ENCODE measurements around the gene PHACTR3. TPM values are rescaled to one million over a fixed set of nuclear protein-coding genes. Genes with fewer than 3 reads are reported as not detected.

PHACTR3 gene
- total RNA-seq, 4 donors from 2014 or later = 0.54 to 0.81 (median 0.59) TPM; not detected in 1

- peaks cover 0 to 44% (median 0%) of the 10 kb centered on the region in 3 donors for H3K9me3 ChIP-seq
- no peak overlapping the region for H3K4me3 ChIP-seq
- WGBS, 2 donors (ENCODE audit: low coverage in 1 of 2) = 30 to 43% methylated on average over 1 of the region's 1 CpG
- TF ChIP-seq POLR2AphosphoS5 (IDR thresholded peaks at IDR 0.05) = no peak
- TF ChIP-seq, protein P1, sequence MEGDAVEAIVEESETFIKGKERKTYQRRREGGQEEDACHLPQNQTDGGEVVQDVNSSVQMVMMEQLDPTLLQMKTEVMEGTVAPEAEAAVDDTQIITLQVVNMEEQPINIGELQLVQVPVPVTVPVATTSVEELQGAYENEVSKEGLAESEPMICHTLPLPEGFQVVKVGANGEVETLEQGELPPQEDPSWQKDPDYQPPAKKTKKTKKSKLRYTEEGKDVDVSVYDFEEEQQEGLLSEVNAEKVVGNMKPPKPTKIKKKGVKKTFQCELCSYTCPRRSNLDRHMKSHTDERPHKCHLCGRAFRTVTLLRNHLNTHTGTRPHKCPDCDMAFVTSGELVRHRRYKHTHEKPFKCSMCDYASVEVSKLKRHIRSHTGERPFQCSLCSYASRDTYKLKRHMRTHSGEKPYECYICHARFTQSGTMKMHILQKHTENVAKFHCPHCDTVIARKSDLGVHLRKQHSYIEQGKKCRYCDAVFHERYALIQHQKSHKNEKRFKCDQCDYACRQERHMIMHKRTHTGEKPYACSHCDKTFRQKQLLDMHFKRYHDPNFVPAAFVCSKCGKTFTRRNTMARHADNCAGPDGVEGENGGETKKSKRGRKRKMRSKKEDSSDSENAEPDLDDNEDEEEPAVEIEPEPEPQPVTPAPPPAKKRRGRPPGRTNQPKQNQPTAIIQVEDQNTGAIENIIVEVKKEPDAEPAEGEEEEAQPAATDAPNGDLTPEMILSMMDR (IDR thresholded peaks at IDR 0.05) = no peak
- TF ChIP-seq POLR2A (IDR thresholded peaks at IDR 0.05) = no peak
- TF ChIP-seq EP300 (IDR thresholded peaks at IDR 0.05) = no peak
- H3K27me3 ChIP-seq = peaks cover 16% of the 10 kb centered on the region
- H3K4me1 ChIP-seq = no peaks in the 10 kb centered on the region
- no peaks in the 10 kb centered on the region for H3K36me3 ChIP-seq
- ATAC-seq = no peak
- no peak overlapping the region for H3K27ac ChIP-seq
Observed at GRCh38 chr20:59800309-59800708, 196.0 kb downstream of the PHACTR3 start.

- Histone ChIP-seq H3K9me3 (peaks cover 0 to 28% (median 0%) of the 10 kb centered on the region in 3 donors), H3K4me3 (no peak overlapping the region), H3K36me3 (no peaks in the 10 kb centered on the region), H3K27me3 (peaks cover 16% of the 10 kb centered on the region), H3K27ac (no peak overlapping the region), H3K4me1 (no peaks in the 10 kb centered on the region)
- 71 to 93% methylated on average over 2 to 3 of the region's 4 CpGs for WGBS, 2 donors (ENCODE audit: low coverage in 1 of 2)
- ATAC-seq = no peak
- no peak for TF ChIP-seq POLR2AphosphoS5 (IDR thresholded peaks at IDR 0.05)
- no peak for TF ChIP-seq EP300 (IDR thresholded peaks at IDR 0.05)
- TF ChIP-seq, protein P1 (IDR thresholded peaks at IDR 0.05) = no peak
- no peak for TF ChIP-seq POLR2A (IDR thresholded peaks at IDR 0.05)
Observed at GRCh38 chr20:59802018-59802417, 197.7 kb downstream of the PHACTR3 start.

- Histone ChIP-seq H3K27me3 (peaks cover 16% of the 10 kb centered on the region), H3K27ac (no peak overlapping the region), H3K4me3 (no peak overlapping the region), H3K36me3 (no peaks in the 10 kb centered on the region), H3K4me1 (no peaks in the 10 kb centered on the region), H3K9me3 (peaks cover 0 to 22% (median 0%) of the 10 kb centered on the region in 3 donors)
- ATAC-seq = no peak
- 43 to 81% methylated on average over 3 to 9 of the region's 9 CpGs for WGBS, 2 donors (ENCODE audit: low coverage in 1 of 2)
- TF ChIP-seq POLR2A (IDR thresholded peaks at IDR 0.05) (no peak), POLR2AphosphoS5 (IDR thresholded peaks at IDR 0.05) (no peak), EP300 (IDR thresholded peaks at IDR 0.05) (no peak)
- TF ChIP-seq, protein P1 (IDR thresholded peaks at IDR 0.05) = no peak
Observed at GRCh38 chr20:59802471-59803221, 198.3 kb downstream of the PHACTR3 start.

DNA sequence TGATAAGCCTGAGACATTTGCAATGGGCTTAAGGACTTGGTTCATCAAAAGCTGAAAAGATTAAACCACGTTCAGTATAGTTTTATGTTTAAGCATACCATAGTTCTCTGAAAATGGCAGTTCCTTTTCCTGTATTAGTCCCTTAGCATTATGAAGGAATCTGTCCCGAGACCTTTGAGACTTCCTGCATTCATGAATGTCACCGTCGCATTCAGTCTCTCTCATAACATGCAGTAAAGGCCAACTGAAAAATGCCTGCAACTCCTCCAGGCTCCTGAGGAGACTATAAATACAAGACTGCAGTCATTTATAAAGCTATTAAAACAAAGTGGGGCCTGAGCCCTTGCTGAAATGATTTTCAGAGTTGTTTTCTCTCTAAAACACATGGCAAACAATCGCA, 200.0 kb downstream of the PHACTR3 start:
- no peak for TF ChIP-seq EP300 (IDR thresholded peaks at IDR 0.05)
- TF ChIP-seq, protein P1 (IDR thresholded peaks at IDR 0.05) = no peak
- no peak for TF ChIP-seq POLR2AphosphoS5 (IDR thresholded peaks at IDR 0.05)
- no peak for TF ChIP-seq POLR2A (IDR thresholded peaks at IDR 0.05)
- Histone ChIP-seq H3K27me3 (peaks cover 16% of the 10 kb centered on the region), H3K36me3 (no peaks in the 10 kb centered on the region), H3K9me3 (peaks cover 0 to 17% (median 0%) of the 10 kb centered on the region in 3 donors), H3K4me3 (no peak overlapping the region), H3K4me1 (no peaks in the 10 kb centered on the region), H3K27ac (no peak overlapping the region)
- no peak for ATAC-seq
- 32 to 51% methylated on average over 5 of the region's 5 CpGs for WGBS, 2 donors (ENCODE audit: low coverage in 1 of 2)

Data from gastroesophageal sphincter (tissue), 4 donors.